DOHH2 (cell line): ENCODE data around the gene SUCO.

Source experiments
- H3F3A ChIP-seq: fragments of 200-600 bp; sonication (generic), shearing (Covaris generic); 2 replicates; pipeline ENCODE4 v1.6.0; 2016; ENCODE audit warnings: antibody characterized with exemption, mild to moderate bottlenecking; ENCODE audit not compliant: control insufficient read depth, insufficient read depth
- H3K27ac ChIP-seq: fragments of 200-600 bp; sonication (generic); 2 replicates; pipeline ENCODE4 v1.5.1; 2014; ENCODE audit warnings: low read depth, mild to moderate bottlenecking, low read length, moderate library complexity
- H3K27me3 ChIP-seq: fragments of 200-600 bp; sonication (generic); 2 replicates; pipeline ENCODE4 v1.6.1; 2014; ENCODE audit warnings: mild to moderate bottlenecking, low read length, mixed read lengths; ENCODE audit not compliant: control insufficient read depth
- H3K36me3 ChIP-seq: fragments of 200-600 bp; sonication (generic); 2 replicates; pipeline ENCODE4 v1.6.1; 2014; ENCODE audit warnings: mild to moderate bottlenecking, low read length, moderate library complexity, mixed read lengths; ENCODE audit not compliant: control insufficient read depth
- H3K4me1 ChIP-seq: fragments of 200-600 bp; sonication (generic); 2 replicates; pipeline ENCODE4 v1.6.1; 2014; ENCODE audit warnings: mild to moderate bottlenecking, low read length, mixed read lengths; ENCODE audit not compliant: control insufficient read depth
- H3K4me2 ChIP-seq: fragments of 200-600 bp; sonication (generic); 2 replicates; pipeline ENCODE4 v1.6.0; 2014; ENCODE audit warnings: mild to moderate bottlenecking, low read length, moderate library complexity
- H3K4me3 ChIP-seq: fragments of 200-600 bp; sonication (generic); 2 replicates; pipeline ENCODE4 v1.5.1; 2014; ENCODE audit warnings: mild to moderate bottlenecking, low read length, mixed read lengths
- H3K79me2 ChIP-seq: fragments of 200-600 bp; sonication (generic); 2 replicates; pipeline ENCODE4 v1.6.1; 2014; ENCODE audit warnings: mild to moderate bottlenecking, low read length, mixed read lengths; ENCODE audit not compliant: control insufficient read depth
- H3K9me2 ChIP-seq: fragments of 200-600 bp; sonication (generic); replicated peaks from 2 replicates; pipeline ENCODE4 v1.6.1; 2014; ENCODE audit warnings: mild to moderate bottlenecking, low read length, mixed read lengths; ENCODE audit not compliant: control insufficient read depth
- H3K9me3 ChIP-seq: fragments of 200-600 bp; sonication (generic); 2 replicates; pipeline ENCODE4 v1.6.1; 2014; ENCODE audit warnings: antibody characterized with exemption, low read length, mixed read lengths; ENCODE audit not compliant: control insufficient read depth, insufficient read depth
- H4K20me1 ChIP-seq: fragments of 200-600 bp; sonication (generic); 2 replicates; pipeline ENCODE4 v1.6.0; 2014; ENCODE audit warnings: low read depth, mild to moderate bottlenecking, antibody characterized with exemption, low read length, moderate library complexity; ENCODE audit not compliant: control insufficient read depth, insufficient read depth
- CTCF ChIP-seq: fragments of 200-600 bp; sonication (generic); IDR thresholded peaks from one replicate; pipeline ENCODE4 v1.5.1; 2014; ENCODE audit warnings: antibody characterized with exemption, mild to moderate bottlenecking, low read depth, low read length; ENCODE audit not compliant: poor library complexity, severe bottlenecking
- EZH2phosphoT487 ChIP-seq: fragments of 200-600 bp; sonication (generic); IDR thresholded peaks from 2 replicates; pipeline ENCODE4 v1.6.1; 2017; ENCODE audit warnings: borderline replicate concordance, mild to moderate bottlenecking, antibody characterized with exemption, low read length, moderate library complexity, mixed read lengths

SUCO gene

GRCh38 chr1:172602706-172603105 lies 69.8 kb downstream of the SUCO start:
- H3K4me1 ChIP-seq = no peaks in the 10 kb centered on the region
- no peaks in the 10 kb centered on the region for H4K20me1 ChIP-seq
- no peak overlapping the region for H3K4me3 ChIP-seq
- H3K27ac ChIP-seq = no peak overlapping the region
- H3K4me2 ChIP-seq = no peak overlapping the region
- H3K27me3 ChIP-seq = no peaks in the 10 kb centered on the region
- H3K9me3 ChIP-seq = no peaks in the 10 kb centered on the region
- H3K9me2 ChIP-seq = no peaks in the 10 kb centered on the region
- no peaks in the 10 kb centered on the region for H3K79me2 ChIP-seq
- peaks cover 40% of the 10 kb centered on the region for H3K36me3 ChIP-seq
- no peaks in the 10 kb centered on the region for H3F3A ChIP-seq
- TF ChIP-seq EZH2phosphoT487 = no peak
- no peak for TF ChIP-seq CTCF

DNA sequence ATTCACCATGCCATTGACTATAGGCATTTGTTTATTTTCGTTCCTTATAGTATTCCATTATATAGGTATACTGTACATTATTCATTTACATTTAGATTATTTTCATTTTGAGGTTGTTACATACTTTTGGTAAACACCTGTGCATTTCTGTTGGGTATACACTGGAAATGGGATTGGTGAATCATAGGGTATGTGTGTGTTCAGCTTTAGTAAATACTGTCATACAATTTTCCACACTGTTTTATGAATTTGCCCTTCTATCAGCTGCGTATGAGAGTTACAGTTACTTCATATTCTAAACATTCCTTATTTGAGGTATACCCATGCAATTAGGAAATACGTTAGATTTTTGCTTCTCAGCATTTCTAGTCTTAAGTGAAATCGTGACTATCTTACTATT lies 70.9 kb downstream of the SUCO start:
- TF ChIP-seq CTCF (no peak), EZH2phosphoT487 (no peak)
- Histone ChIP-seq H3K4me2 (no peak overlapping the region), H3K27ac (no peak overlapping the region), H3K79me2 (no peaks in the 10 kb centered on the region), H3K4me3 (no peak overlapping the region), H3K27me3 (no peaks in the 10 kb centered on the region), H3F3A (no peaks in the 10 kb centered on the region), H4K20me1 (no peaks in the 10 kb centered on the region), H3K4me1 (no peaks in the 10 kb centered on the region), H3K9me3 (no peaks in the 10 kb centered on the region), H3K36me3 (peaks cover 31% of the 10 kb centered on the region), H3K9me2 (no peaks in the 10 kb centered on the region)

DNA sequence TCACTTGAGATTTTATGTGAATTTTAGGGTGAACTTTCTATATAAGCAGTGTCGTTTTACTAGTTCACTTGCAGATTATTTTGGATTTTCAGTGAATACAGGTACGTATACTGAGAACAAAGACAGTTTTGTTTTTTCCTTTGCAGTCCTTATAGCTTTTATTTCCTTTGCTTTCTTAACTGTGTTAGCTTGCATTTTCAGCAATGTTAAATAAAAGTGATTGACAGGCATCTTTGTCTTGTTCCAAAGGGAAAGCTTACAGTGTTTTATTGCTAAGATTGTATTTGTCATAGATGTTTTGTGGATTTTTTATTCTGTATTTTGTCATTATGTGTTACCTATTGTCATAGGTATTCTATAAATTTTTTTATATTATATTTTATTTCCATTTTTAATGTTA lies 72.7 kb downstream of the SUCO start:
- H3K27me3 ChIP-seq = no peaks in the 10 kb centered on the region
- H3K4me3 ChIP-seq = no peak overlapping the region
- H3K4me2 ChIP-seq = no peak overlapping the region
- H3K27ac ChIP-seq = no peak overlapping the region
- peaks cover 36% of the 10 kb centered on the region for H3K36me3 ChIP-seq
- H3K9me2 ChIP-seq = no peaks in the 10 kb centered on the region
- TF ChIP-seq CTCF (no peak), EZH2phosphoT487 (no peak)
- no peaks in the 10 kb centered on the region for H3F3A ChIP-seq
- no peaks in the 10 kb centered on the region for H3K79me2 ChIP-seq
- H3K4me1 ChIP-seq = no peaks in the 10 kb centered on the region
- H4K20me1 ChIP-seq = no peaks in the 10 kb centered on the region
- H3K9me3 ChIP-seq = no peaks in the 10 kb centered on the region

GRCh38 chr1:172607145-172607544 lies 74.2 kb downstream of the SUCO start:
- TF ChIP-seq CTCF (no peak), EZH2phosphoT487 (no peak)
- no peaks in the 10 kb centered on the region for H4K20me1 ChIP-seq
- H3K4me2 ChIP-seq = no peak overlapping the region
- H3K27ac ChIP-seq = no peak overlapping the region
- no peak overlapping the region for H3K4me3 ChIP-seq
- no peaks in the 10 kb centered on the region for H3K9me3 ChIP-seq
- no peaks in the 10 kb centered on the region for H3F3A ChIP-seq
- peaks cover 32% of the 10 kb centered on the region for H3K36me3 ChIP-seq
- no peaks in the 10 kb centered on the region for H3K4me1 ChIP-seq
- H3K27me3 ChIP-seq = no peaks in the 10 kb centered on the region
- H3K9me2 ChIP-seq = no peaks in the 10 kb centered on the region
- H3K79me2 ChIP-seq = no peaks in the 10 kb centered on the region
